Type B pancreatic cell (in vitro differentiated cells): ENCODE measurements around the gene DVL3. TPM values are rescaled to one million over a fixed set of nuclear protein-coding genes. Genes with fewer than 3 reads are reported as not detected.
"Not testable (repeated sequence)": the region's sequence is repeated elsewhere in the genome, so short reads cannot be mapped to it uniquely, and the experiment has no call there.

Experiments
- DNase-seq: peaks from one replicate; pipeline ENCODE4 v3.0.0; 2021; ENCODE audit warnings: mixed read lengths; ENCODE audit not compliant: unreplicated experiment; ENCODE audit errors: extremely low spot score
- H3K27ac Mint-ChIP-seq: 2 replicates; pipeline ENCODE4 v1.8.0; 2021; ENCODE audit warnings: mild to moderate bottlenecking, mixed read lengths
- H3K27me3 Mint-ChIP-seq: 2 replicates; pipeline ENCODE4 v1.8.0; 2021; ENCODE audit warnings: mixed read lengths
- H3K36me3 Mint-ChIP-seq: 2 replicates; pipeline ENCODE4 v1.8.0; 2021; ENCODE audit warnings: mixed read lengths
- H3K4me1 Mint-ChIP-seq: one replicate; pipeline ENCODE4 v1.8.0; 2021; ENCODE audit warnings: mixed read lengths; ENCODE audit not compliant: unreplicated experiment
- H3K4me3 Mint-ChIP-seq: 2 replicates; pipeline ENCODE4 v1.8.0; 2021; ENCODE audit warnings: mild to moderate bottlenecking, mixed read lengths
- H3K9me3 Mint-ChIP-seq: 2 replicates; pipeline ENCODE4 v1.8.0; 2021; ENCODE audit warnings: mixed read lengths
- CTCF ChIP-seq: fragments of 200-600 bp; sonication (generic); conservative IDR thresholded peaks from 2 replicates; pipeline ENCODE4 v1.5.0; 2021; ENCODE audit warnings: antibody characterized with exemption, mild to moderate bottlenecking
- total RNA-seq: library from RNA; stranded (reverse); gene quantifications from 2 replicates; pipeline ENCODE4 v1.2.1, GENCODE V29; 2021; ENCODE audit warnings: low replicate concordance

Gene DVL3
- total RNA-seq, 1 donor from 2014 or later: 84.8 TPM

GRCh38 chr3:184156522-184156955 is 1.4 kb downstream of the DVL3 start:
- no peaks in the 10 kb centered on the region for H3K27me3 Mint-ChIP-seq
- peaks cover 3% of the 10 kb centered on the region for H3K36me3 Mint-ChIP-seq
- H3K4me1 Mint-ChIP-seq: peaks cover 29% of the 10 kb centered on the region
- H3K27ac Mint-ChIP-seq: peak overlapping the region; percentile 88
- no peak for TF ChIP-seq CTCF
- H3K9me3 Mint-ChIP-seq: no peaks in the 10 kb centered on the region
- peak overlapping the region; percentile 98 for H3K4me3 Mint-ChIP-seq
- no peak for DNase-seq

- peak overlapping the region; percentile 84 for H3K27ac Mint-ChIP-seq
- H3K4me1 Mint-ChIP-seq: peaks cover 32% of the 10 kb centered on the region
- no peaks in the 10 kb centered on the region for H3K27me3 Mint-ChIP-seq
- no peaks in the 10 kb centered on the region for H3K9me3 Mint-ChIP-seq
- no peak for DNase-seq
- H3K36me3 Mint-ChIP-seq: peaks cover 4% of the 10 kb centered on the region
- TF ChIP-seq CTCF: no peak
- peak overlapping the region; percentile 98 for H3K4me3 Mint-ChIP-seq
Observed at GRCh38 chr3:184157206-184157605, 2.0 kb downstream of the DVL3 start.

DNA sequence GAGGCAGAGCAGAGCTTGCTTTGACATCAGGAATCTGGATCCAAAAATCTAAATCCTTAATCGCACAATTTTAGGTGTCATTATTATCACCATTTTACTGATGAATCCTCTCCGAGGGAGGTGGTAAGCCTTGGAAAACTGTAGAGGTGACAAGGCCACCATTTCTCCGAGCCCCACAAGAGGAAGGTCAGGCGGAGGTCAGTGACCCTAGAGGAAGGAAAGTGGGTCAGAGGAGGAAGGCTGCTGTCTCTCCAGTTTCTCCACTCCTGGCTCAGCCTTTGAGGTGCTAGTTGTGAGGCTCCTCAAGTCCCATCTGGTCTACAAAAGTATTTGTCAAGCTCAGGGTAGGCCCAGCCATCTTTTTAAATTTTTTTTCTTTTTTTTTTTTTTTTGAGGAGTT is 3.2 kb downstream of the DVL3 start:
- no peak overlapping the region for H3K27ac Mint-ChIP-seq
- peaks cover 4% of the 10 kb centered on the region for H3K36me3 Mint-ChIP-seq
- peaks cover 30% of the 10 kb centered on the region for H3K4me1 Mint-ChIP-seq
- H3K27me3 Mint-ChIP-seq: no peaks in the 10 kb centered on the region
- H3K4me3 Mint-ChIP-seq: no peak overlapping the region
- no peaks in the 10 kb centered on the region for H3K9me3 Mint-ChIP-seq
- TF ChIP-seq CTCF: no peak
- no peak for DNase-seq

- H3K4me1 Mint-ChIP-seq: peaks cover 27% of the 10 kb centered on the region
- no peak for TF ChIP-seq CTCF
- H3K36me3 Mint-ChIP-seq: peaks cover 9% of the 10 kb centered on the region
- no peaks in the 10 kb centered on the region for H3K27me3 Mint-ChIP-seq
- no peak overlapping the region for H3K27ac Mint-ChIP-seq
- DNase-seq: no peak
- no peaks in the 10 kb centered on the region for H3K9me3 Mint-ChIP-seq
- no peak overlapping the region for H3K4me3 Mint-ChIP-seq
Observed at GRCh38 chr3:184160456-184160855, 5.3 kb downstream of the DVL3 start.

DNA sequence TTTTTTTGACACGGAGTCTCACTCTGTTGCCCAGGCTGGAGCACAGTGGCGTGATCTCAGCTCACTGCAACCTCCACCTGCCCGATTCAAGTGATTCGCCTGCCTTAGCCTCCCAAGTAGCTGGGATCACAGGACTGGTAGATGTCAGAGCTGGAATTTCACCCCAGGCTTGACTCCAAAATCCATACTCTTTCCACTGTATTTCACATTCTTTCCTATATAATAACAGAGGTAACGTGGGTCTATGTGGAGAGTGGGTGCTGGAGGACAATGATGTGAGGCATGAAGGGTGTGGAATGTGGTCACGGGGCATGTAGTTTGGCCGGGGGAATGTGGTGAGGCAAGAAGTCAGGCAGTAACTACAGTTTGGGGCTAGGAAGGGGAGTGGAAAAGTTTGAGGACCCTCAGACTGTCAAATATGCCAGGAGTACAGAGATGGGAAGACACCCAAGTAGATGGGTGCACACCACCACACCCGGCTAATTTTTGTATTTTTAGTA is 7.4 kb downstream of the DVL3 start:
- not testable (repeated sequence) for H3K27me3 Mint-ChIP-seq, DNase-seq, H3K27ac Mint-ChIP-seq, H3K4me3 Mint-ChIP-seq, H3K9me3 Mint-ChIP-seq
- H3K4me1 Mint-ChIP-seq: peaks cover 21% of the 10 kb centered on the region
- H3K36me3 Mint-ChIP-seq: peaks cover 12% of the 10 kb centered on the region

DNA sequence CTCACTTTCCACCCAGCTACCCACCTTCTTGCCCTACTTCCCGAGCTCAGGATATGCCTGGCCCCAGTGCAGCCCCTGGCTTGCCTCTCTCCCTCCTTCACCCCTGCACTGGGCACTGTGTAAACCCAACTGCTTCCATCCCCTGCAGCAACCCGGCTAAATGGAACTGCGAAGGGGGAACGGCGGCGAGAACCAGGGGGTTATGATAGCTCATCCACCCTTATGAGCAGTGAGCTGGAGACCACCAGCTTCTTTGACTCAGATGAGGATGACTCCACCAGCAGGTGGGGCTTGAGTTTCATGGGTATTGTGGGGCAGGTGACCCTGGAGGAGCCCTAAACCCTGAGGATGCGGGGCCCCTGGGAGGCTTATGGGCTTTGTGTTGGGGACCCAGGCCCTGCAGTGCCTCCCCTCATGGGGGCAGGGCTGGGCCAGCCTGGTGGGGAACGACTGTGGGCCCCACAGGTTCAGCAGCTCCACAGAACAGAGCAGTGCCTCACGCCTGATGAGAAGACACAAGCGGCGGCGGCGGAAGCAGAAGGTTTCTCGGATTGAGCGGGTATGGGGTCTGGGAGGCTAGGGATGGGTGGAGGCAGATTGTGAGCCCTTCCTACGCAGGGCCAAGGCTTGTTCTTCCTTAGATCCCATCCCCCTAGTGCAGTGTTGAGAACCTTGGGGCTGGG is 9.6 kb downstream of the DVL3 start:
- H3K27me3 Mint-ChIP-seq: no peaks in the 10 kb centered on the region
- no peak for DNase-seq
- peaks cover 19% of the 10 kb centered on the region for H3K36me3 Mint-ChIP-seq
- H3K27ac Mint-ChIP-seq: no peak overlapping the region
- H3K4me3 Mint-ChIP-seq: no peak overlapping the region
- peaks cover 13% of the 10 kb centered on the region for H3K4me1 Mint-ChIP-seq
- no peaks in the 10 kb centered on the region for H3K9me3 Mint-ChIP-seq
- no peak for TF ChIP-seq CTCF
